ENCODE data around the gene CORO6. TPM values are rescaled to one million over a fixed set of nuclear protein-coding genes. Genes with fewer than 3 reads are reported as not detected.
A peak's percentile ranks its signal among the peaks of the same experiment; 100 is the strongest.

Gene CORO6
- total RNA-seq, 1 donor from 2014 or later, result 12.9 TPM

GRCh38 chr17:29577385-29578211 lies 45.1 kb downstream of the CORO6 start:
- no peak for DNase-seq (ENCODE audit: low spot score)

GRCh38 chr17:29577001-29577370 lies 45.7 kb downstream of the CORO6 start:
- no peak for DNase-seq (ENCODE audit: low spot score)

- DNase-seq (ENCODE audit: low spot score), result no peak
Measured at GRCh38 chr17:29576214-29577000, 46.3 kb downstream of the CORO6 start.

- DNase-seq (ENCODE audit: low spot score), result no peak
Measured at GRCh38 chr17:29575511-29576213, 47.0 kb downstream of the CORO6 start.

GRCh38 chr17:29574732-29575510 lies 47.8 kb downstream of the CORO6 start:
- peak; percentile 80 for DNase-seq (ENCODE audit: low spot score)

GRCh38 chr17:29573871-29574731 lies 48.6 kb downstream of the CORO6 start:
- no peak for DNase-seq (ENCODE audit: low spot score)

- DNase-seq (ENCODE audit: low spot score), result no peak
Measured at GRCh38 chr17:29573558-29573869, 49.2 kb downstream of the CORO6 start.

- DNase-seq (ENCODE audit: low spot score), result no peak
Measured at GRCh38 chr17:29572691-29573557, 49.8 kb downstream of the CORO6 start.

- no peak for DNase-seq (ENCODE audit: low spot score)
Measured at GRCh38 chr17:29571883-29572681, 50.6 kb downstream of the CORO6 start.

- DNase-seq (ENCODE audit: low spot score), result no peak
Measured at GRCh38 chr17:29571486-29571882, 51.2 kb downstream of the CORO6 start.

GRCh38 chr17:29570521-29570920 lies 52.2 kb downstream of the CORO6 start:
- DNase-seq (ENCODE audit: low spot score), result no peak

- no peak for DNase-seq (ENCODE audit: low spot score)
Measured at GRCh38 chr17:29569245-29569950, 53.3 kb downstream of the CORO6 start.

GRCh38 chr17:29568331-29569244 lies 54.1 kb downstream of the CORO6 start, which contains the start of gene TP53I13:
TSS of gene TP53I13 (plus strand) at chr17:29568701. CDS start at chr17:29568759, 58 bp downstream.
- DNase-seq (ENCODE audit: low spot score), result peak; percentile 90

- DNase-seq (ENCODE audit: low spot score), result peak; percentile 68
Measured at GRCh38 chr17:29567554-29568330, 55.0 kb downstream of the CORO6 start.

- DNase-seq (ENCODE audit: low spot score), result no peak
Measured at GRCh38 chr17:29567304-29567553, 55.5 kb downstream of the CORO6 start.

- peak; percentile 67 for DNase-seq (ENCODE audit: low spot score)
Measured at GRCh38 chr17:29566473-29567303, 56.0 kb downstream of the CORO6 start, which contains the start of gene ABHD15. TSS of gene ABHD15 (minus strand) at chr17:29567037. CDS start at chr17:29566966, 71 bp downstream.
